Trophoblast cell (in vitro differentiated cells and primary cell): ENCODE results near the gene SAMD7.

Experiments used
- DNase-seq, 2 donors: peaks; one replicate each; pipeline ENCODE4 v3.0.0-alpha.2; 2016
- H2AFZ ChIP-seq: 2 replicates; pipeline ENCODE4 v1.6.1; 2013; ENCODE audit warnings: low read length, moderate library complexity, mild to moderate bottlenecking; ENCODE audit not compliant: insufficient read depth, poor library complexity
- H2AK5ac ChIP-seq: 2 replicates; pipeline ENCODE4 v1.6.1; 2013; ENCODE audit warnings: mild to moderate bottlenecking, low read length
- H2BK120ac ChIP-seq: 2 replicates; pipeline ENCODE4 v1.6.1; 2013; ENCODE audit warnings: low read length, mild to moderate bottlenecking, moderate library complexity; ENCODE audit not compliant: insufficient read depth, poor library complexity
- H2BK12ac ChIP-seq: 2 replicates; pipeline ENCODE4 v1.6.1; 2013; ENCODE audit warnings: mild to moderate bottlenecking, low read length, moderate library complexity
- H2BK5ac ChIP-seq: 2 replicates; pipeline ENCODE4 v1.6.1; 2013; ENCODE audit warnings: low read length, low read depth, moderate library complexity, mild to moderate bottlenecking; ENCODE audit not compliant: poor library complexity
- H3K14ac ChIP-seq: 2 replicates; pipeline ENCODE4 v1.6.1; 2013; ENCODE audit warnings: mild to moderate bottlenecking, low read length
- H3K18ac ChIP-seq: 2 replicates; pipeline ENCODE4 v1.6.1; 2013; ENCODE audit warnings: mild to moderate bottlenecking, low read length
- H3K23ac ChIP-seq: 2 replicates; pipeline ENCODE4 v1.6.1; 2013; ENCODE audit warnings: low read length
- H3K27ac ChIP-seq: 2 replicates; pipeline ENCODE4 v1.5.1; 2013; ENCODE audit warnings: low read depth, mild to moderate bottlenecking, inconsistent platforms, low read length, moderate library complexity
- H3K27me3 ChIP-seq: 2 replicates; pipeline ENCODE4 v1.6.1; 2013; ENCODE audit warnings: inconsistent platforms, mild to moderate bottlenecking, low read length, moderate library complexity; ENCODE audit not compliant: insufficient read depth
- H3K36me3 ChIP-seq, 2 experiments: 1 replicate in 1 of 2; 2 replicates in 1 of 2; pipeline ENCODE4 v1.6.1; 2013; ENCODE audit warnings: low read length in 2 of 2, mild to moderate bottlenecking in 2 of 2, moderate library complexity in 1 of 2; ENCODE audit not compliant: insufficient read depth in 2 of 2, control insufficient read depth in 1 of 2
- H3K4ac ChIP-seq: 2 replicates; pipeline ENCODE4 v1.6.1; 2013; ENCODE audit warnings: low read depth, mild to moderate bottlenecking, low read length, moderate library complexity
- H3K4me1 ChIP-seq, 2 experiments: 1 replicate in 1 of 2; 2 replicates in 1 of 2; pipeline ENCODE4 v1.6.1; 2013; ENCODE audit warnings: low read length in 2 of 2, mild to moderate bottlenecking in 2 of 2, moderate library complexity in 1 of 2; ENCODE audit not compliant: insufficient read depth in 2 of 2, control insufficient read depth in 1 of 2
- H3K4me2 ChIP-seq: 2 replicates; pipeline ENCODE4 v1.6.1; 2013; ENCODE audit warnings: inconsistent platforms, mild to moderate bottlenecking, low read length, moderate library complexity
- H3K4me3 ChIP-seq: 2 replicates; pipeline ENCODE4 v1.5.1; 2013; ENCODE audit warnings: mild to moderate bottlenecking, low read depth, low read length, inconsistent platforms
- H3K79me1 ChIP-seq: one replicate; pipeline ENCODE4 v1.6.1; 2013; ENCODE audit warnings: low read length
- H3K79me2 ChIP-seq: 2 replicates; pipeline ENCODE4 v1.6.1; 2013; ENCODE audit warnings: low read length, mild to moderate bottlenecking; ENCODE audit not compliant: control insufficient read depth, insufficient read depth, poor library complexity
- H3K9ac ChIP-seq: 2 replicates; pipeline ENCODE4 v1.6.1; 2013; ENCODE audit warnings: mild to moderate bottlenecking, low read length
- H3K9me3 ChIP-seq: 2 replicates; pipeline ENCODE4 v1.6.1; 2013; ENCODE audit warnings: low read depth, mild to moderate bottlenecking, control low read depth, inconsistent platforms, low read length; ENCODE audit not compliant: insufficient read depth
- H4K12ac ChIP-seq: 2 replicates; pipeline ENCODE4 v1.6.1; 2013; ENCODE audit warnings: low read depth, mild to moderate bottlenecking, low read length, moderate library complexity
- H4K8ac ChIP-seq: 2 replicates; pipeline ENCODE4 v1.6.1; 2013; ENCODE audit warnings: low read depth, mild to moderate bottlenecking, low read length, moderate library complexity
- H4K91ac ChIP-seq: one replicate; pipeline ENCODE4 v1.6.1; 2013; ENCODE audit warnings: low read depth, mild to moderate bottlenecking, low read length, moderate library complexity
- WGBS: extraction: QIAGEN DNeasy Blood & Tissue Kit; methylation state at CpG from one replicate; pipeline ENCODE4 v1.1.7; 2013; ENCODE audit warnings: missing lambda C conversion rate; ENCODE audit not compliant: insufficient read length, insufficient coverage; ENCODE audit errors: extremely low coverage; 5-methylcytosine and 5-hydroxymethylcytosine counted together

SAMD7 gene

GRCh38 chr3:169871129-169871886 is 40.1 kb upstream of the SAMD7 start:
- no peak overlapping the region for H3K4ac ChIP-seq
- no peak overlapping the region for H4K91ac ChIP-seq
- H3K27ac ChIP-seq: no peak overlapping the region
- no peak overlapping the region for H2BK120ac ChIP-seq
- no peak overlapping the region for H4K12ac ChIP-seq
- H3K27me3 ChIP-seq: no peaks in the 10 kb centered on the region
- WGBS: no CpG with 5 or more reads among the region's 2 CpGs
- no peak overlapping the region for H4K8ac ChIP-seq
- peaks cover 3% of the 10 kb centered on the region for H3K9me3 ChIP-seq
- no peak overlapping the region for H3K4me2 ChIP-seq
- no peaks in the 10 kb centered on the region for H3K4me1 ChIP-seq
- no peak overlapping the region for H2AK5ac ChIP-seq
- no peaks in the 10 kb centered on the region for H3K36me3 ChIP-seq
- no peak overlapping the region for H3K18ac ChIP-seq
- H3K14ac ChIP-seq: no peak overlapping the region
- H3K4me3 ChIP-seq: no peak overlapping the region
- H2BK5ac ChIP-seq: no peak overlapping the region
- H3K9ac ChIP-seq: no peak overlapping the region
- no peak overlapping the region for H2AFZ ChIP-seq
- no peak overlapping the region for H3K23ac ChIP-seq
- no peak overlapping the region for H2BK12ac ChIP-seq
- H3K79me1 ChIP-seq: no peaks in the 10 kb centered on the region
- DNase-seq: no peak
- no peaks in the 10 kb centered on the region for H3K79me2 ChIP-seq

- Histone ChIP-seq H4K8ac (no peak overlapping the region), H3K4me1 (peaks cover 4% of the 10 kb centered on the region in 2 experiments), H3K9ac (no peak overlapping the region), H4K12ac (no peak overlapping the region), H3K23ac (no peak overlapping the region), H3K4me3 (no peak overlapping the region), H3K4ac (no peak overlapping the region), H3K18ac (no peak overlapping the region), H3K9me3 (peaks cover 3% of the 10 kb centered on the region), H4K91ac (no peak overlapping the region), H3K79me1 (no peaks in the 10 kb centered on the region), H2BK12ac (no peak overlapping the region), H2AFZ (no peak overlapping the region), H3K4me2 (no peak overlapping the region), H3K36me3 (no peaks in the 10 kb centered on the region), H2BK5ac (no peak overlapping the region), H3K27me3 (no peaks in the 10 kb centered on the region), H2AK5ac (no peak overlapping the region), H3K27ac (no peak overlapping the region), H2BK120ac (no peak overlapping the region), H3K14ac (no peak overlapping the region), H3K79me2 (no peaks in the 10 kb centered on the region)
- WGBS: no CpG with 5 or more reads among the region's 8 CpGs
- no peak for DNase-seq
Observed at GRCh38 chr3:169879013-169879557, 32.3 kb upstream of the SAMD7 start.

- H3K36me3 ChIP-seq: no peaks in the 10 kb centered on the region
- H3K4me1 ChIP-seq: peaks cover 4% of the 10 kb centered on the region in 2 experiments
- DNase-seq: no peak
- no peak overlapping the region for H4K8ac ChIP-seq
- H3K18ac ChIP-seq: no peak overlapping the region
- no peak overlapping the region for H2BK5ac ChIP-seq
- H3K9me3 ChIP-seq: peaks cover 3% of the 10 kb centered on the region
- no peak overlapping the region for H3K4ac ChIP-seq
- H3K23ac ChIP-seq: no peak overlapping the region
- H2AFZ ChIP-seq: no peak overlapping the region
- no peak overlapping the region for H4K91ac ChIP-seq
- H2AK5ac ChIP-seq: no peak overlapping the region
- no peak overlapping the region for H4K12ac ChIP-seq
- H3K79me1 ChIP-seq: no peaks in the 10 kb centered on the region
- no CpG with 5 or more reads among the region's 3 CpGs for WGBS
- no peak overlapping the region for H3K14ac ChIP-seq
- no peak overlapping the region for H3K4me2 ChIP-seq
- H3K79me2 ChIP-seq: no peaks in the 10 kb centered on the region
- H3K9ac ChIP-seq: no peak overlapping the region
- H3K4me3 ChIP-seq: no peak overlapping the region
- no peak overlapping the region for H2BK120ac ChIP-seq
- no peaks in the 10 kb centered on the region for H3K27me3 ChIP-seq
- H2BK12ac ChIP-seq: no peak overlapping the region
- no peak overlapping the region for H3K27ac ChIP-seq
Observed at GRCh38 chr3:169879845-169880575, 31.4 kb upstream of the SAMD7 start.

GRCh38 chr3:169880576-169881250 is 30.7 kb upstream of the SAMD7 start:
- Histone ChIP-seq H3K23ac (no peak overlapping the region), H3K18ac (no peak overlapping the region), H4K8ac (no peak overlapping the region), H4K91ac (no peak overlapping the region), H3K36me3 (no peaks in the 10 kb centered on the region), H3K4ac (no peak overlapping the region), H3K14ac (no peak overlapping the region), H3K27me3 (no peaks in the 10 kb centered on the region), H2BK5ac (no peak overlapping the region), H4K12ac (no peak overlapping the region), H3K79me2 (no peaks in the 10 kb centered on the region), H2AK5ac (no peak overlapping the region), H3K4me3 (no peak overlapping the region), H3K27ac (no peak overlapping the region), H3K4me1 (peaks cover 4% of the 10 kb centered on the region in 2 experiments), H3K9me3 (no peaks in the 10 kb centered on the region), H3K4me2 (no peak overlapping the region), H3K79me1 (no peaks in the 10 kb centered on the region), H3K9ac (no peak overlapping the region), H2BK120ac (no peak overlapping the region), H2BK12ac (no peak overlapping the region), H2AFZ (no peak overlapping the region)
- no CpG with 5 or more reads among the region's 4 CpGs for WGBS
- no peak for DNase-seq
